ENCODE measurements around the gene PCARE. TPM values are rescaled to one million over a fixed set of nuclear protein-coding genes. Genes with fewer than 3 reads are reported as not detected.

The PCARE gene
- total and polyA plus RNA-seq, 2 of the 8 experiments (the other 6 are each of a cell fraction or from before 2014, with no cell fraction given) = not detected

- no peak for TF ChIP-seq TAF1 (IDR thresholded peaks at IDR 0.05; ENCODE audit: low read depth, low read length)
- TF ChIP-seq YY1 (IDR thresholded peaks at IDR 0.05; ENCODE audit: low read depth, low read length) = no peak
Measured at GRCh38 chr2:29113027-29113686, 38.8 kb upstream of the PCARE start (continued).

All from H1 (cell line).